22Rv1 (cell line): ENCODE data around the gene SYPL2.

Source experiments
- ZFX ChIP-seq: fragments of 450-650 bp; IDR thresholded peaks from 2 replicates; pipeline ENCODE4 v1.6.1; 2017; ENCODE audit warnings: antibody characterized with exemption, borderline replicate concordance
- TF ChIP-seq, protein P1 (sequence below): fragments of 450-650 bp; IDR thresholded peaks from 2 replicates; pipeline ENCODE4 v1.5.1; 2017; ENCODE audit warnings: mild to moderate bottlenecking

DNA sequence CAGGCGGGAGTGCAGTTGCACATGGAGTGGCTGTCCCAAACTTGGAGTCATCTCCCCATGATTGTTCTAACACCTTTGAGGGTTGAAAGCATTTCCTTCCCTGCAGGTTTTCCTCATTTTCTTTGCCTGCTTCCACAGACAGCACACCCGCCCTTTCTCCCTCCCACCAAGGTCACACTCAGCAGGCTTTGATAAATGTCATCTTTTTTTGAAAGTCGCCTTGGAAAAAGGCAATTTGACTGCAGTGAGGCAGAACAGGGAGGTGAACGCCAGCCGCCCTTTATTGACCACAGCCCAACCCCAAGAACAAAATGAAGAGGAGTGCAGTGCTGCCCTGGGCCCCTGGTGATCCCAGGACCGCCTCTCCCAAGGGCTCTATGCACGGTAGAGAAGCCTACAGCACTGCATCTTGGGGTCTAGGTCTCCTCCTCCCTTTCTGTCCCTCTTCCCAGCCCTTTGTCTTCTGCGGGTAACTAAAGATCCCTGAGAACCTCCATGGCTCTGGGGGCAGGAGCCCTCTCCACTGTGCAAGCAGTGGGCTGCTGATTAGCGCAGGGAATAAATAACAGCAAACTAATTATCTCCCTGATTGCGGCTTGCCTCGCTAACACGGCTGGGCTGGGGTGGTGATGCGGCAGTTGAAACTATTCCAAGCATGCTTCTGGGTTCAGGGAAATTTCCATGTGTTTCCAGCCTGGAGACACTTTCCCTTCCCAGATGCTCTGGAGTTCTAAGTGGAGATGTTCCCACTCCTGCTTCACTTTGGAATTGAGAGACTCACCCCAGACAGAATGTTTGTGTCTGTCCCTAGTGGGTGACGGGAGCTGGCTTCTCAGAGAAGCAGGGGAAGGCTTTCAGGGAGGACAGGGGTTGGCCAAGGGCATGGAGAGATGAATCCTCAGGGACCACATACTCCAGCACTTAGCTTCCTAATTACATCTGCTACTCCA lies 54.9 kb downstream of the SYPL2 start:
- TF ChIP-seq, protein P1, sequence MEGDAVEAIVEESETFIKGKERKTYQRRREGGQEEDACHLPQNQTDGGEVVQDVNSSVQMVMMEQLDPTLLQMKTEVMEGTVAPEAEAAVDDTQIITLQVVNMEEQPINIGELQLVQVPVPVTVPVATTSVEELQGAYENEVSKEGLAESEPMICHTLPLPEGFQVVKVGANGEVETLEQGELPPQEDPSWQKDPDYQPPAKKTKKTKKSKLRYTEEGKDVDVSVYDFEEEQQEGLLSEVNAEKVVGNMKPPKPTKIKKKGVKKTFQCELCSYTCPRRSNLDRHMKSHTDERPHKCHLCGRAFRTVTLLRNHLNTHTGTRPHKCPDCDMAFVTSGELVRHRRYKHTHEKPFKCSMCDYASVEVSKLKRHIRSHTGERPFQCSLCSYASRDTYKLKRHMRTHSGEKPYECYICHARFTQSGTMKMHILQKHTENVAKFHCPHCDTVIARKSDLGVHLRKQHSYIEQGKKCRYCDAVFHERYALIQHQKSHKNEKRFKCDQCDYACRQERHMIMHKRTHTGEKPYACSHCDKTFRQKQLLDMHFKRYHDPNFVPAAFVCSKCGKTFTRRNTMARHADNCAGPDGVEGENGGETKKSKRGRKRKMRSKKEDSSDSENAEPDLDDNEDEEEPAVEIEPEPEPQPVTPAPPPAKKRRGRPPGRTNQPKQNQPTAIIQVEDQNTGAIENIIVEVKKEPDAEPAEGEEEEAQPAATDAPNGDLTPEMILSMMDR = no peak
- TF ChIP-seq ZFX = no peak
